Activated T-helper 1 cell treated with anti-CD3 and anti-CD28 coated beads, Interleukin-2, amount 50 U/mL, for 16 hours (primary cell): ENCODE data around the gene TADA3.
A peak's percentile ranks its signal among the peaks of the same experiment; 100 is the strongest.

Source experiments
- DNase-seq, 2 donors: peaks; one replicate each; pipeline ENCODE4 v3.0.0-alpha.2; 2020; ENCODE audit warnings: low read depth in 1 of 2, low spot score in 1 of 2

Gene TADA3, protein sequence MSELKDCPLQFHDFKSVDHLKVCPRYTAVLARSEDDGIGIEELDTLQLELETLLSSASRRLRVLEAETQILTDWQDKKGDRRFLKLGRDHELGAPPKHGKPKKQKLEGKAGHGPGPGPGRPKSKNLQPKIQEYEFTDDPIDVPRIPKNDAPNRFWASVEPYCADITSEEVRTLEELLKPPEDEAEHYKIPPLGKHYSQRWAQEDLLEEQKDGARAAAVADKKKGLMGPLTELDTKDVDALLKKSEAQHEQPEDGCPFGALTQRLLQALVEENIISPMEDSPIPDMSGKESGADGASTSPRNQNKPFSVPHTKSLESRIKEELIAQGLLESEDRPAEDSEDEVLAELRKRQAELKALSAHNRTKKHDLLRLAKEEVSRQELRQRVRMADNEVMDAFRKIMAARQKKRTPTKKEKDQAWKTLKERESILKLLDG

GRCh38 chr3:9792405-9793160, at the start of gene TADA3, which contains the start of gene ARPC4:
Gene TADA3 (minus strand): TSS chr3:9792473. CDS start chr3:9791466, 1,007 bp downstream.
Gene ARPC4 (plus strand): TSS chr3:9793082. CDS start chr3:9793122, 40 bp downstream.
- DNase-seq, result peak; percentile 80 to 82

- no peak for DNase-seq
These were observed 48.7 kb upstream of the TADA3 start for GRCh38 chr3:9841015-9841414.

GRCh38 chr3:9838856-9839255, 46.6 kb upstream of the TADA3 start:
- DNase-seq, result no peak

GRCh38 chr3:9837701-9838582, 45.7 kb upstream of the TADA3 start:
- no peak for DNase-seq

- no peak for DNase-seq
These were observed 42.5 kb upstream of the TADA3 start for GRCh38 chr3:9834520-9835380.

GRCh38 chr3:9833078-9833477, 40.8 kb upstream of the TADA3 start:
- DNase-seq, result no peak

DNA sequence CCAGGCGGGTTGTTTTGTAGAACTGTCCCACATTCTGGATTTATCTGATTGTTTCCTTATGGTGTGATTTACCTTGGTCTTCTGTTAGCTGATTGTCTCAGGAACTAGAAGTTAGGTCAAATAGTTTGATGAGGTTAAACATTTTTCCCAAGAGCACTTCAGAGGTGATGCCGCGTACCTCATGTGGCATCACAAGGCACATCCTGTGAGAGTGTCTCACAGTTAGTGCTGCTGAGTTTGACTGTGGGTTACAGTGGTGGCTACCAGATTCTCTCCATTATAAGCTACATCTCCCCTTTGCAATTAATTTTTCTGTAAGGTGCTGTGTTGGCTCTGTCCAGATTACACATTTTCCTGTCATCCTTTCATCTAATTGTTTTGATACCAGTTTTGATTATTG, 39.0 kb upstream of the TADA3 start:
- DNase-seq, result no peak

GRCh38 chr3:9828801-9829755, 36.8 kb upstream of the TADA3 start:
- DNase-seq, result no peak

- no peak for DNase-seq
These were observed 34.7 kb upstream of the TADA3 start for GRCh38 chr3:9826815-9827573.

DNA sequence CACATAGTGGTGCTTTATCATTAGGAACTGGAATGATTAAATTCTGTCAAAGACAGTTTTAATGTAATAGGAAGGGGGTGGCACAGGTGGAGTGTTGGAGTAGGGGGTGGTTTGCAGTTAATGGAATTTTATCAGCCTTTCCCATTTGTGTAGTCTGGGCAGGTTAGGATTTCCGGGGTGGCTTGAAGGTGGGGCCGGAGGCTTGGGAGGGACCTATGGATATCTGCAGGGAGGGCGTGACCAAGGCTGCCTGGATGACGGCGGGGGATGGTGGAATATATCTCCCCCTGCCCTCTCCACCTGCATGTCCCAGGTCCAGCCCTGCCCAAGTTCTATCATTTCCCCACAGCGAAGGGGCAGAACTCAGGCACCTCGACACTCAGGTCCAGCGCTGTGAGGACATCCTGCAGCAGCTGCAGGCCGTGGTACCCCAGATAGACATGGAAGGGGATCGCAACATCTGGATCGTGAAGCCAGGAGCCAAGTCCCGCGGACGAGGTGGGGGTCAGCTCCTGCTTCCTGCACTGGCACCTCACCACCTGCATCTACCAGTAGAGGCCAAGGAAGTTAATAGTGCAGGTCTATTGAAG, 33.3 kb upstream of the TADA3 start:
- no peak for DNase-seq

DNA sequence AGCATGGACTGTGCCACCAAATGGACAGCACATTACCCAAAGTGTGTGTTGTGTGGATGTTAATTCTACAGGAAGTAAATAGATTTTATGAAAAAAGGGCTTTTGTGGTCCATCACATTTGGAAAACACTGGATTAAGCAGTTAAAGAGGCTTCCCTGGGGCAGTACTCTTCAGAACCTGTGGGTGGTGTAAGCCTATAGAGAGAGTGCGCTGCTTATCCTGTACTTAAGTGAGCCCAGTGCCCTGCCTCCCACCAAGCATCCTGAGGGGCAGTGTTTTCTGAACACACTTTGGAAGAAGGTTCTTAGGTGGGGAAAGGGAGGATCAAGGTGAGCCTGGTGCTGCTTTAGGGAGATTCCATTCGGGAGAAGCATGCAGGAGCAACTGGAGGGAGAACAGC, 28.7 kb upstream of the TADA3 start:
- DNase-seq, result no peak

- DNase-seq, result no peak
These were observed 28.3 kb upstream of the TADA3 start for GRCh38 chr3:9820543-9820942.

GRCh38 chr3:9818666-9819335, 26.5 kb upstream of the TADA3 start:
- no peak for DNase-seq

DNA sequence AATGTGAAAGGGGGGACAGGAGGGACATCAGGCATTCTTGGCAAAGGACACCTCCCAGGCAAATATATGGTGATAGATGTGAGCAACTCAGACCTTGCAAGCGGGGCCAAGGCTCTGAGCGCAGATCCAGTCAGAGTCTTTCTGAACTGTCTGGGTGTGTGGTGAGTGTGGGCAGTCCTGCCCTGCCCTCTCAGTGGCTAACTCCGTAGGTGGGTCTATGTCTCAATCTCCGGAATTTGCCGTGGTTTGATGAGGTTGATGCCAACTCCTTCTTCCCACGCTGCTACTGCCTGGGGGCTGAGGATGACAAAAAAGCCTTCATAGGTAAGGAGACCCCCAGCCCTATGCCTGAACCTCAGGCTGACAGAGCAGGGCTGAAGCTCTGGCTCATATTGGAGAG, 25.2 kb upstream of the TADA3 start:
- DNase-seq, result no peak

DNA sequence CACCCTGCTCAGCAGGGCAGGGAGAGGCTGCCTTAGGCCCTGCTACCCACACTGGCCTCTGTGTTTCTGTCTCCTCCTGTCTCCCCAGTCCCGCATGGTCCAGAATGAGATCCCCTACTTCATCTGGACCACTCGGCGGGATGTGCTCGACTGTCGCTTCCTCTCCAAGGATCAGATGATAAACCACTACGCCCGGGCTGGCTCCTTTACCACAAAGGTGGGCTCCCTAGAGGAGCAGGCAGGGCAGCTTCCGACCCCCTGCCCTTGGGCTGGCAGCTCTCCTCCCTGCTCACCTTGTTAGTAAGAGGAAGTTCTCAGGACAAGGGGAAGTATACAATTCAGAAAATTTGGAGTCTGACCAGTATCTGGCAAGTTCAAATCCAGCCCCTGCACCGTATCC, 23.7 kb upstream of the TADA3 start:
- DNase-seq, result no peak

GRCh38 chr3:9812870-9813483, 20.7 kb upstream of the TADA3 start:
- DNase-seq, result no peak

DNA sequence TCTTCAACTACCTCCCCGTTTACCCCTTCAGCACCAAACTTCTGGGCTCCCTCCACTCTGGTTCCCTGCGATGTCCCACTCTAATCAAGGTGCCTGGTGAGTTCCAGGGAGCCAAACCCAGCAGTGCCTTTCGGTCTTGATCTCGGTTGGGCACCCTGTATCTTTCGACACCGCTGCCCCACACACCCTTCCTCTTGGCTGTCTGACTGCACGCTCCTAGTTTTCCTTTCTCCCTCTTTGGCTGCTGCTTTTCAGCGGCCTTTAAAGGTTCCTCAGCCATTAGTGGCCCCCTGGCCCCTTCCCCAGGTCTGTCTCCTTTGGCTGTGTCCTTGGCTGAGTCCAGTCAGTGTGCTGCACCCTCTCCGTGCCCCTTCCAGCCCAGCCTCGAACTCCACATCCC, 18.6 kb upstream of the TADA3 start:
- DNase-seq, result no peak
